HFFc6 (cell line): ENCODE data around the gene MAPK11. TPM values are rescaled to one million over a fixed set of nuclear protein-coding genes. Genes with fewer than 3 reads are reported as not detected.

Experiments used
- DNase-seq: peaks from one replicate; pipeline ENCODE4 v3.0.0-alpha.2; 2018
- H3K27ac Mint-ChIP-seq: 2 replicates; pipeline ENCODE4 v1.8.0; 2020; ENCODE audit warnings: mild to moderate bottlenecking, mixed read lengths
- H3K27me3 Mint-ChIP-seq: 2 replicates; pipeline ENCODE4 v1.8.0; 2021; ENCODE audit warnings: mild to moderate bottlenecking, moderate library complexity, mixed read lengths; ENCODE audit not compliant: insufficient read depth
- H3K36me3 Mint-ChIP-seq: 2 replicates; pipeline ENCODE4 v1.8.0; 2021; ENCODE audit warnings: low read depth, mixed read lengths
- H3K4me1 Mint-ChIP-seq: 2 replicates; pipeline ENCODE4 v1.8.0; 2020; ENCODE audit warnings: low read depth, mixed read lengths
- H3K4me3 Mint-ChIP-seq: 2 replicates; pipeline ENCODE4 v1.8.0; 2020; ENCODE audit warnings: mild to moderate bottlenecking, moderate library complexity, mixed read lengths
- H3K9me3 Mint-ChIP-seq: 2 replicates; pipeline ENCODE4 v1.8.0; 2020; ENCODE audit warnings: mild to moderate bottlenecking, mixed read lengths
- total RNA-seq, 6 experiments: library from RNA; stranded (reverse); fragmentation: NEBNext Ultra II Directional; extraction: Animal tissue kit (Norgen Biotek cat#: 25700); gene quantifications; 2 replicates in 1 of 6; 3 replicates in 5 of 6; pipeline ENCODE4 v1.2.3, GENCODE V29; 2021
- TF ChIP-seq, protein P1 (sequence below): fragments of 200-600 bp; sonication (generic); IDR thresholded peaks from 2 replicates; pipeline ENCODE4 v1.5.0; 2021; ENCODE audit warnings: antibody characterized with exemption, mild to moderate bottlenecking

MAPK11 gene
- total RNA-seq, 6 experiments from 2014 or later: 6.0 to 10.2 (median 7.8) TPM

DNA sequence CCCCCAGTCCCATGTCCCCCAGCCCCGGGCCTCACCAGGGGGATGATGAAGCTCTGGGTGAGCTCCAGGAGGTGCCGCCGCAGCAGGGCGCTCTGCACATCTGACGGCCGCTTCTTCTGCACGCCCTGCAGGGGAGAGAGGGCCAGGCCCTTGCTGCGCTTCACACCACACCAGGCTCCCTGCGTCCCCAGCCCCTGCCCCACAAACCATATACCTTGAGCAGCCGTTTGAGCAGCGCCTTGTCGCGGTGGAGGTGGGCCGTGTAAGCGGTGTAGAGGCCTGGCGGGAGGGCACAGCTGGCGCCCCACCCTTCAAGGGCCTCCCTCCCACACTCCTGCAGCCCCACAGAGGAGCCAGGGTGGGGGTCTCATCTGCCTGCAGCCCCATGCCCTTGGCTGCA, 43.4 kb upstream of the MAPK11 start:
- Mint-ChIP-seq H3K27me3 (peaks cover 1% of the 10 kb centered on the region), H3K4me1 (peaks cover 7% of the 10 kb centered on the region), H3K4me3 (no peak overlapping the region), H3K27ac (no peak overlapping the region), H3K9me3 (no peaks in the 10 kb centered on the region), H3K36me3 (no peaks in the 10 kb centered on the region)
- DNase-seq: no peak
- TF ChIP-seq, protein P1, sequence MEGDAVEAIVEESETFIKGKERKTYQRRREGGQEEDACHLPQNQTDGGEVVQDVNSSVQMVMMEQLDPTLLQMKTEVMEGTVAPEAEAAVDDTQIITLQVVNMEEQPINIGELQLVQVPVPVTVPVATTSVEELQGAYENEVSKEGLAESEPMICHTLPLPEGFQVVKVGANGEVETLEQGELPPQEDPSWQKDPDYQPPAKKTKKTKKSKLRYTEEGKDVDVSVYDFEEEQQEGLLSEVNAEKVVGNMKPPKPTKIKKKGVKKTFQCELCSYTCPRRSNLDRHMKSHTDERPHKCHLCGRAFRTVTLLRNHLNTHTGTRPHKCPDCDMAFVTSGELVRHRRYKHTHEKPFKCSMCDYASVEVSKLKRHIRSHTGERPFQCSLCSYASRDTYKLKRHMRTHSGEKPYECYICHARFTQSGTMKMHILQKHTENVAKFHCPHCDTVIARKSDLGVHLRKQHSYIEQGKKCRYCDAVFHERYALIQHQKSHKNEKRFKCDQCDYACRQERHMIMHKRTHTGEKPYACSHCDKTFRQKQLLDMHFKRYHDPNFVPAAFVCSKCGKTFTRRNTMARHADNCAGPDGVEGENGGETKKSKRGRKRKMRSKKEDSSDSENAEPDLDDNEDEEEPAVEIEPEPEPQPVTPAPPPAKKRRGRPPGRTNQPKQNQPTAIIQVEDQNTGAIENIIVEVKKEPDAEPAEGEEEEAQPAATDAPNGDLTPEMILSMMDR: no peak

DNA sequence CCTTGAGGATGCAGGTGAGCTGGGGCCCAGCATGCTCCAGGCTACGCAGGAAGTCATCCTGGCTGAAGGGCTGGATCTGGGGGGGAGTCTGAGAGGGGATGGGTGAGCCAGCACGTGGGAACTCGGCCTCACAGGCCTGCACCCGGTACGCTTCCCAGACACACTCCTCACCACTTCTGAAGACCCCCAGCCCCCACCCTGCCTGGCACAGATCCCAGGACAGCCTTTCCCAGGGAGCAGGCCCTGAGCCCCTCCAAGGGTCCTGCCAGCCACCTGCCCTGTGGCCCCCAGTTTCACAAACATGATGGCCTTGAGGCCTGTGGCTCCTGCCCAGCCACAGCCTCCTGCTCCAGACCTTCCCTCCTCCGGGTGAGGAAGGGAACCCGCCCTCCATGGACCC, 42.8 kb upstream of the MAPK11 start:
- peaks cover 1% of the 10 kb centered on the region for H3K27me3 Mint-ChIP-seq
- peaks cover 12% of the 10 kb centered on the region for H3K4me1 Mint-ChIP-seq
- TF ChIP-seq, protein P1: no peak
- no peaks in the 10 kb centered on the region for H3K36me3 Mint-ChIP-seq
- no peak overlapping the region for H3K27ac Mint-ChIP-seq
- DNase-seq: no peak
- no peak overlapping the region for H3K4me3 Mint-ChIP-seq
- no peaks in the 10 kb centered on the region for H3K9me3 Mint-ChIP-seq

DNA sequence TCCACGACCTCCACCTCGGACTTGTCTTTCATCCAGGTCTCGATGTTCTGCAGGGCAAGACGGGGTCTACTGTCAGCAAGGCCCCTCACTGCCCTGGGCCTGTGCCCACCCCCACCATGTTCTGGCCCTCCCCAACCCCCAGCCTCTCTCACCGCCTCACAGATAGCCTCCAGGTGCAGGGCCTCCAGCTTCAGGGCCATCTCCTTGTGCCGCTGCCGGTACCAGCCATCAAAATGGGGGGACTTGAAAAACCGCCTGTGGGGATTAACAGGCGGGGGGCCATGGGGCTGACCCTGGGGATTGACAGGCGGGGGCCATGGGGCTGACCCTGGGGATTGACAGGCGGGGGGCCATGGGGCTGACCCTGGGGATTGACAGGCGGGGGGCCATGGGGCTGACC, 42.2 kb upstream of the MAPK11 start:
- peaks cover 12% of the 10 kb centered on the region for H3K4me1 Mint-ChIP-seq
- no peak overlapping the region for H3K27ac Mint-ChIP-seq
- DNase-seq: no peak
- H3K9me3 Mint-ChIP-seq: no peaks in the 10 kb centered on the region
- peaks cover 1% of the 10 kb centered on the region for H3K27me3 Mint-ChIP-seq
- TF ChIP-seq, protein P1: no peak
- no peaks in the 10 kb centered on the region for H3K36me3 Mint-ChIP-seq
- H3K4me3 Mint-ChIP-seq: no peak overlapping the region

- no peaks in the 10 kb centered on the region for H3K36me3 Mint-ChIP-seq
- no peaks in the 10 kb centered on the region for H3K9me3 Mint-ChIP-seq
- TF ChIP-seq, protein P1: no peak
- DNase-seq: no peak
- H3K27ac Mint-ChIP-seq: no peak overlapping the region
- H3K27me3 Mint-ChIP-seq: peaks cover 1% of the 10 kb centered on the region
- H3K4me3 Mint-ChIP-seq: no peak overlapping the region
- H3K4me1 Mint-ChIP-seq: peaks cover 12% of the 10 kb centered on the region
Measured at GRCh38 chr22:50311606-50312351, 41.6 kb upstream of the MAPK11 start.

GRCh38 chr22:50310949-50311444, 40.8 kb upstream of the MAPK11 start:
- TF ChIP-seq, protein P1: no peak
- H3K9me3 Mint-ChIP-seq: no peaks in the 10 kb centered on the region
- H3K27ac Mint-ChIP-seq: no peak overlapping the region
- H3K4me1 Mint-ChIP-seq: peaks cover 12% of the 10 kb centered on the region
- peaks cover 1% of the 10 kb centered on the region for H3K27me3 Mint-ChIP-seq
- DNase-seq: no peak
- H3K36me3 Mint-ChIP-seq: no peaks in the 10 kb centered on the region
- no peak overlapping the region for H3K4me3 Mint-ChIP-seq
